Omental fat pad (tissue), 4 donors: ENCODE data around the gene NATD1. TPM values are rescaled to one million over a fixed set of nuclear protein-coding genes. Genes with fewer than 3 reads are reported as not detected.

Source experiments
- ATAC-seq: fragments of 150-250 bp; one replicate; pipeline ENCODE4 v1.9.1; 2016; ENCODE audit warnings: mild to moderate bottlenecking, moderate library complexity; ENCODE audit not compliant: low FRiP score
- DNase-seq: peaks from one replicate; pipeline ENCODE4 v3.0.0-alpha.2; 2019; ENCODE audit warnings: low spot score
- total RNA-seq, 4 donors: library from RNA; depleted of rRNA; stranded (reverse); fragments of >200 nt; gene quantifications; one replicate each; pipeline ENCODE4 v1.1.0, GENCODE V29; 2016
- TF ChIP-seq, protein P1 (sequence below), 3 donors: fragments of 450-650 bp; IDR thresholded peaks; one replicate each; pipeline ENCODE4 v1.5.1; 2016 to 2017; ENCODE audit warnings: antibody characterized with exemption in 3 of 3, mild to moderate bottlenecking in 3 of 3, moderate library complexity in 2 of 3

NATD1 gene
- total RNA-seq, 4 donors from 2014 or later: 7.5 to 19.1 (median 9.6) TPM

DNA sequence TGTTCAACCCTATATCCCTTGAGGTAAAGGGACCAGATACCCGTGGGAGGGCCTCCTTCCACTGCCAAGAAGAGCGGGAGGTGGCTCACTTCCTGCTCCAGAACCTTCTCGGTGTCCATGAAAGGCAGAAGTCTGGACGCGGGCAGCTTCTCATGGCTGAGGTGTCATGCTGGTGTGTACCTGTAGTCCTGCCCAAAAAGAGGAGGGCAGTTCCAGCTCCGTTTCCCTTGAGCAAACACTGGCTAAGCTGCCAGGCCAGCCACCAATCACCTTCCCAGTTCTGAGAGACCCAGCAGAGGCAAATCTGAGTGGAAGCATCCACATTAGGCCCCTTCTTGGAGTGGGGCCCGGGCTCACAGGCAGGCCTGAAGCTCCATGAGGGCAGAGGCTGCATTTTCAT lies 44.9 kb downstream of the NATD1 start:
- no peak for DNase-seq
- TF ChIP-seq, protein P1, sequence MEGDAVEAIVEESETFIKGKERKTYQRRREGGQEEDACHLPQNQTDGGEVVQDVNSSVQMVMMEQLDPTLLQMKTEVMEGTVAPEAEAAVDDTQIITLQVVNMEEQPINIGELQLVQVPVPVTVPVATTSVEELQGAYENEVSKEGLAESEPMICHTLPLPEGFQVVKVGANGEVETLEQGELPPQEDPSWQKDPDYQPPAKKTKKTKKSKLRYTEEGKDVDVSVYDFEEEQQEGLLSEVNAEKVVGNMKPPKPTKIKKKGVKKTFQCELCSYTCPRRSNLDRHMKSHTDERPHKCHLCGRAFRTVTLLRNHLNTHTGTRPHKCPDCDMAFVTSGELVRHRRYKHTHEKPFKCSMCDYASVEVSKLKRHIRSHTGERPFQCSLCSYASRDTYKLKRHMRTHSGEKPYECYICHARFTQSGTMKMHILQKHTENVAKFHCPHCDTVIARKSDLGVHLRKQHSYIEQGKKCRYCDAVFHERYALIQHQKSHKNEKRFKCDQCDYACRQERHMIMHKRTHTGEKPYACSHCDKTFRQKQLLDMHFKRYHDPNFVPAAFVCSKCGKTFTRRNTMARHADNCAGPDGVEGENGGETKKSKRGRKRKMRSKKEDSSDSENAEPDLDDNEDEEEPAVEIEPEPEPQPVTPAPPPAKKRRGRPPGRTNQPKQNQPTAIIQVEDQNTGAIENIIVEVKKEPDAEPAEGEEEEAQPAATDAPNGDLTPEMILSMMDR (IDR thresholded peaks at IDR 0.05): no peak
- ATAC-seq: no peak

DNA sequence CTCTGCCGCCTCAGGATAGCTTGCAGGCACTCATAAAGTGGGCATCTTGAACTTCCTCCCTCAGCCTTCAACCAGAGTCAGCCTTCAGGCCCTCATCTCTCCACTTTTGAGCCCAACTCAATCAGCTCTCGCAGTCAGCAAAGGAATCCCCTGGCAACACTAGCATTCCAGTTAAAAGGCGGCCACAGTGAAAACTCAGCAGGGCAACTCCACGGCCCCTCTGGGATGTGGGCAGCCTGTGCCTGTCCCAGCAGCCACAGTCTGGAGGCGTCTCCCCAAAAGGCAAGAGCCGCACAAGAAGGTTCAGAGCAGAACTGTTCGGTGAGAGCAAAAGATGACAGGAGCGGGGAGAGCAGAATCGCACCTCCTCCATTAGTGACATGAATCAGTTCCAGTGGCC lies 48.3 kb downstream of the NATD1 start:
- TF ChIP-seq, protein P1 (IDR thresholded peaks at IDR 0.05): no peak
- ATAC-seq: no peak

DNA sequence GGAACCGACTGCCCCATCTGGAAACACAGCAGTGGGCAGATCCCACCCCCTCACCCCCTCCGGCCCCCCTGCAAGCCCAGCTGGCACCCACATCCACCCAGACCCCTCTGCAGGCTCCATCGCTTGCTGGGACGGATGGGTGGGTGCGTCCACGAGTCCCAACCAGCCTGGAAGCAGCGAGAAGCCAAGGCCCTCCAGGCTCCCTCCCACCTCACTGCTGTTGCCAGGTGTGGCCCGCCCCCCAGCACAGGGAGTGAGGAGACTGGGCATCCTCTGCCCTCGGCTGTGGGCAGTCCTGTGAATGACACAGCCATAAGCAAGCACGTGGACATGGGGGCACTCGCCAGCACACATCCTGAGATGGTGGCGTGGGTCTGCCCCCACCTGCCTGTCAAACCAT lies 50.7 kb downstream of the NATD1 start:
- DNase-seq (no peak), ATAC-seq (no peak)
- TF ChIP-seq, protein P1 (IDR thresholded peaks at IDR 0.05): no peak

More for the DNA sequence above, 48.3 kb downstream of the NATD1 start:
- DNase-seq: no peak

DNA sequence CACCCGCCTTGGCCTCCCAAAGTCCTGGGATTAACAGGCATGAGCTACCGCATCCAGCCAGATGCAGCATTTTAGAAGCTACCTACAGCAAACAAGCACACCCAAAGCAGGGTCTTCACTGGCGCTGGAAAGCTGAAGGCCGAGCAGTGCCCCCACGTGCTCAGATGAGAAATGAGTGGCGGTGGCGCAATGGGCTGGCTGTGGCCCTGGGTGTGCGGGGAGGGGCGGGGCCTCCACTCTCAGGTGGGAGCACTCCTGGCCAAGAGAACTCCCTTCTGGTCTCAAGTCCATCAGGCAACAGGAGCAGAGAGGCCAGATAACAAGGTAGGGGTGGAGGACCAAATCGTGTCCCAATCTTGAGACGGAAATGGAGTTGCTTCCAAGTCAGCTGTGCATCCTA lies 51.3 kb downstream of the NATD1 start:
- TF ChIP-seq, protein P1 (IDR thresholded peaks at IDR 0.05): no peak
- DNase-seq (no peak), ATAC-seq (no peak)

DNA sequence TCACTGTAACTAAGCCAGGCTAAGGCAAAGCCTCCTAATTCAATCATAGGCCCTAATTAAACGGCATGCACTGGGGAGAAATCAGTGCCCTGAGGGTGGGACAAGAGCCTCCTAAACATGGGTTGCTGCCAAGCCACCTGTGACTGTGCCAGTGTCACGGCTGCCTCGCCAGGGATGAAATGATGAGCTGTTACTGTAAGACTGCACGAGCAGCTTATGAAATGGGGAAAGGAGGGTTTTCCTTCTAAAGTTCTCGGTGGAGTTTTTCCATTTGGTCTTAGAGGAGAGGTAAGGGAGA lies 52.0 kb downstream of the NATD1 start:
- TF ChIP-seq, protein P1 (IDR thresholded peaks at IDR 0.05): no peak
- DNase-seq (no peak), ATAC-seq (no peak)

DNA sequence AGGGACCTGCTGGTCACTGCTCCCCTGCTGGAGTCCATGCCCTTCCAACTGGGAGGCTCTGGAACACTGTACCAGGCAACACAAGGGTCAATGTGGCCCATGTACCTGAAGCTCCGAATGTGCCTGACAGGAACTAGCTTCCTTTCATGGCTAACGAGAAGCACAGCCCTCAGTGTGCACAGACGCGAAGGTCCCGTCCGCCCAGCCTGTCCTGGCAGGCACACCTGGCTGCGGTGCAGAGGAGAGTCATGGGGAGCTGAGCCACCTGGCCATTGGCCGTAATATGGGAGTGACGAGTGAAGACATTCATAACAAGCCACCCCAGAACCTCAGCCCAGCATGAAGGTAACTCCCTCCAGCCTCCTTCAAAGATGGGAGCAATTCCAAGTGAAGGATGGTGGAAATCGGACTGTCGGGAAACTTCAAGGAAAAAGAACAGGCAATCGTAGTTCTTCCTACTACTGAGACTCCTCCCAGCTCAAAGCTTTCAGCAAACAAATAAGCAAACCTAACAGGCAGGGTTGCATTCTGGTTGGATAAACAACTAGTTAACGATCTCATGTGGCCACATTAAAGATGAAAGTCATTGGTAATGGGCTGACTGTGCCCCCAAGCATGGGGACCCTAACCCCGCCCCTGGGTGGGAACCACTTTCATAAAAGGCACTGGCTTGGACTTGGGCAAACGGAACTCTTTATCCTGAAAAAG lies 52.5 kb downstream of the NATD1 start:
- no peak for ATAC-seq
- TF ChIP-seq, protein P1 (IDR thresholded peaks at IDR 0.05): no peak
- no peak for DNase-seq

DNA sequence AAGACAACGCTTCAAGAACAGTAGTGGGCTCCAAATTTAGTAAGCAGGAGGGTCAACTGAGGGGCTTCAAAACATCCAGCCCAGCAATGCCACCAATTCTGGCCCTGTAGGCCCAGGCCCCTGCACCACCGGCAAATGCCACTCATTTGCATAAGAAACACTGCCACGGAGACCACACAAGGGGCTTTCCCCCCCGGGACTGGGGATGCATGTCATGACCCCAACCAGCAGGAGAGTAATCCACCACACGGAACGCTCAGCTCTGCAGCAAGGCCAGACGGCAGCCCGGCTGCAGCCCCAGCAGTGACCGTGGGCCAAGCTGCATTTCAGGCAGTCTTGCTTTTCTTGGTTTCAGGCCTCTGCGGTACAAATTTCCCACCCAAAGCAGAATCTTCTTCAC lies 53.4 kb downstream of the NATD1 start:
- ATAC-seq (no peak), DNase-seq (no peak)
- TF ChIP-seq, protein P1 (IDR thresholded peaks at IDR 0.05): no peak
